Embryonic facial prominence (tissue), 1 donor: ENCODE results near the gene CYP1B1.
A peak's percentile ranks its signal among the peaks of the same experiment; 100 is the strongest.
"Not testable (repeated sequence)": the region's sequence is repeated elsewhere in the genome, so short reads cannot be mapped to it uniquely, and the experiment has no call there.

Experiments used
- DNase-seq: peaks from one replicate; pipeline ENCODE4 v3.0.0-alpha.2; 2016; ENCODE audit errors: extremely low spot score

The CYP1B1 gene

DNA sequence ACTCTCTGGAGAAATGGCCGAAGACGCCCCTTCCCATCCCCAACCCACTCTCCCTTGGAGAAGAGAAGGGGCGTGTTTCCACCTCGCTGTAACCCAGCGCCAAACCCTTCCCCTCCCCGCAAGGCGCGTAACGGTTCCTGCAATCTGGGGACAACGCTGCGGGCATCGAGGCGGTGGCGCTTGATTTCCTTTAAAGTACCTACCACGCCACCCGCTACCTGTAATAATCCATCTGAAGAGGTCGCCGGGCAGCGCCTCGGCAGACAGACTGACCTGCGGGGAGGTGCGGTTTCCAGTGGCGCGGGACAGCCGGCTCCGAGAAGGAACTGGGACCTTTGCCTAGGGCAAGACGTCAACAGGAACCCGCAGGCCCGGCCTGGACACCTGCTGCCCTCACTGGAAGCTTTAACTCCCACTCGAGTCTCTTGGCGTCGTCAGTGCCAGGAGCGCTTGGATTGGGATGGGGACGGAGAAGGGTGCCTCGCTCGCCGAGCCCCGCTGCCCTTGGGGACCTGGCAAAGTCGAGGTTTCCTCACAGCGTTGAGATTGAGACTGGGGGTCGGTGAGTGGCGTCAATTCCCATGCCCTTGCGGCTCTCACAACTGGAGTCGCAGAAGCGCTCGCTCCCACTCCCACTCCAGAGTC is at the start of gene CYP1B1:
Gene CYP1B1, minus strand, starts transcription at position 645 of the 645 bp plus-strand sequence. CDS start 763 bp downstream, outside the sequence.
- DNase-seq = no peak

DNA sequence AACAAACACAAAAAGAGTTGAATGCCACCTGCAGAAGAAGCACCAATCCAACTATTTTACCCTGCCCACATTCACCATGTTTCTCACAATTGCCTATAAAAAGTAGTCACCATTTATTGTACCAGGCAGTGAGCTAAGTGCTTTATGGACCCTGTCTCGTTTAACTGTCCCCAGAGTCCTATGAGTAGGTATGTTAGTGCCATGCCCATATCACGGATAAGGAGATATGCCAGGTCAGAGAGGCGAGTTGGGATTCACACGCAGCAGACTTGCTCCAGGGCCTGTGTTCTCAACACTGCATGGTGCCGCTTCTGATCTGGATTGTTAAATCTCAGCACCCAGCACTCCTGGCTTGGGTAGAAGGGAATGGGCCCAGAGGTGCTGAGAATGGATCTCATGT is 49.1 kb upstream of the CYP1B1 start:
- no peak for DNase-seq

DNA sequence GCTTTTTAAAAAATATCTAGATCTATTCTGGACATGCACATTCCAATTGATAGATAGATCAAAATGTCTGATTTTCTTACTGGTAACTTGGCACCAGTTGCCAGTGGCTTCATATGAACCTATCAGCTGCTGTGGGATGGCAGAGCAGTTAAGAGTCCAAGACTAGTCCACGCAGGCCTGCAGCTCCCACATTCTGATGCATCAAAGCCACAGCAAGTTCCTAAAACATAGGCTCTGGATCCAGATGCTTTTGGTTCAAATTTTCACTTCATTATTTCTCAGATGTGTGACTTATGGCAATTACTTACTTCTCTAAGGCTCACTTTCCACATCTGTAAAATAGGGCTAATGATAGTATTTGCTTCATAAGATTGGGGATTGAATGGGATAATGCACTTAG is 48.0 kb upstream of the CYP1B1 start:
- no peak for DNase-seq

DNA sequence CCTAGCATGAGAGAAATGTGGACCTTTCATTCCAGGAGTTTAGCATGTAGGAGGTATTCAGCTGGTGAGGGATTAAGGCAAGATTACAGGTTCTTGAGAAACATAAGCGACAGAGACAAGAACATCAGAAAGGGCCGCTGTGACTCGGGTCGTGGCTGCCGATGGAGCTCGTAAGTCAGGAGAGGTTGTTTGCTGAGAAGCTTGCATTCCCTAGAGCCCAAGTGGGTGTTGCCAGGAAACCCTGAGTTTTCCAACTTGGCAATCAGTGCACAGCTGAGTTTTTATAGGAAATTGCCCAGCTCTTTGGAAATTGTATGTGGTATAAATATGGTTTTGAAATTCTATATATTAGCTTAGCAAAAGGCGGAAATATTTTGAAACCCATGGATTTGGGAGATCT is 46.4 kb upstream of the CYP1B1 start:
- DNase-seq = no peak

DNA sequence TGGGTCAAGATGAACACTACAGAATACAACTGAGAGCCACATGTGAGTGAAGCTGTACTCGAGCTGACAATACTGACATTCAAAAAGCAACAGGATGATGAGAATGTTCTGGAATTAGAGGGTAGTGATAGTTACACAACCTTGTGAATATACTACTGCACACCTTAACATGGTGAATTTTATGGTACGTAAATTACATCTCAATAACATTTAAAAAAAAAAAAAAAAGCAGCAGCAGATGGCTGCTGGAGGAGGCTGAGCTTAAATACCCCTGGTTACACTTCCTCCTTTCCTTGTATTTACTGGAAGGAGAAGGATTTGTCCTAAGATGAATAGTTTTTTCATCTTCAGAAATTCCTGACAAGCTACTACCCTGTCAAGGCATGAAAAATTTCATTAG is 45.5 kb upstream of the CYP1B1 start:
- no peak for DNase-seq

DNA sequence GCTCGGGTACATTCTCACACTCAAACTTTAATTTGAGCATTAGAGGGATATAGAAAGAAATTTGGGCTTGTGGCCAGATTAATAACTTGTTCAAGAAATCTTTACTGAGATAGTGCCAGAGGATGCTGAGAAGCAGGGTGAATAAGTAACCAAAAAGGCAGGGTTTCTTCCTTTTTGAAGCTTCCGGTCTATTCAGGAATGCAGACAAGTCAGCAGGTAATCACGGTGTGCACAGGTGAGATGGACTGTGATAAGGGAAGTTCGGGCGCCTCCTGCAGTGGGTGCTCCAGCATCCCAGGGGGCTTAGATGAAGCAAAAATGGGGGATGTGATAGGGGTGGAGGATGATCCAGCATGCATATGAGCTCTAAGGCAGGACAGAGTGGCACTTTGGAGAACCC is 44.9 kb upstream of the CYP1B1 start:
- DNase-seq = no peak

DNA sequence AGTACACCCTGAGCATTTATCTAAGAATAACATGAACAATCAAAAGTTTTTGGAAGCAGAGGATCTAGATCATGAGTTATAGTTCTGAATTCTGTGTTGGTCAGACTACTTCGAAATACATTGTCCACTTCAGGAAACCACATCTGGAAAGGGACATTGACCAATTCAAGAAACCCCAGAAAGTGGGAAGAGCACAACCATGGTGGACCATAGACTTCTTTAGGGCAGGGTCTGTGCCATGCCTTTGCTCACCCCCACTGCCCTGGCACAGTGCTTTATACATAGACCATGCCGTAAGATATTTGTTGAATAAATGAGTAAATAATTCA is 44.3 kb upstream of the CYP1B1 start:
- no peak for DNase-seq

DNA sequence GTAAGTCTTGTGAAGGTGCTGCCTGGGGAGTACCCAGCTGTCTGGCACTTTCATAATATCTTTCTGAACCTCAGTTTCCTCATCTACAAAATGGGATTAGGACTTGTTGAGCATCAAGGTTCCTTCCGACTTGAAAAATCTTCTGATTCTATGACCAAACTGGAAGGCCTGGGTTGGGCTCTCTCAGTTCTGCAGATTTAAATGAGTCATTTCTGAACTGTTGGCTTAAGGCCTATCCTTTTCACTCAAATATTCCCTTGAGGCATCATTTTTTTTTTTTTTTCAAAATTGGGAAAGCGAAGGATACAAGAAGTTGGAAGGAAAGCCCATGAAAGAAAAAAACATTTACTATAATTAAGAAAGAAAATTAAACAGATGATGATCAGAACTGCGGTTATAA is 40.8 kb upstream of the CYP1B1 start:
- no peak for DNase-seq

DNA sequence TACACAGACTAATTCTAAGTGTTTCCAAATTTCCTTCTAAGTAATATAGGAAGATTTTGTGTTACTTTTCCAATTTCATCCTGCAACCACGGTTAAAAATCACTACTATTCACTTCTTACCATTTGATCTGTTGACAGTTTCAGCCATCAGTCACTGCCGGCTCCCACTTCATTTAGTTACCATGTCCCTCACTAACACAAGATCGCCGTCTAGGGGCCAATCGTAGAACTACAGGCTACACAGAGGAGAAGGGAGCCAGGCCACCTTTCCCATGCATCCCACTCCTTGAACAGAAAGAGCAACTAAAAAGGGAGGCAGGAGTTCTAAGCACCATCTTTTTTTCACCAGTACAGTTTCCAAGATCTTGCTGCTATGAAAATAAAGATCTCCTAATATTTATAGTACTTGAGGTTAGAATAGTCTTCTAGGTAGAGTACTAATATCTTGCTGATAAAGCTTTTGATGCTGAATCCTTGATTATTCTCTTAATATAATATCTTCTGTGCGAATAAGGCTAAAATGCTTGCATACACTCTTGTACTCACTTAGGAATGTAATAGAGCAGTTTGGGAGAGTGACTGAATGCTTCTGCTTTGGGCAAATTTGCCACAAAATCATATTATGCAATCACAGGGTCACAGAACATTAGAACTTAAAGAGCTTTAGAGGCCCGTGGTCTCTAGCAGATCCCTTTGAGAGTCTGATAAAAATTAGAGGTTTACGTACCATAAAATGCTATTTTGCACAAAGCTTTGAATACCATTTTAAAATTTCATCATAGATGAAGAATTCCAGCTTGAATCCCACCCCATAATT is 39.5 kb upstream of the CYP1B1 start:
- peak; percentile 62 for DNase-seq

DNA sequence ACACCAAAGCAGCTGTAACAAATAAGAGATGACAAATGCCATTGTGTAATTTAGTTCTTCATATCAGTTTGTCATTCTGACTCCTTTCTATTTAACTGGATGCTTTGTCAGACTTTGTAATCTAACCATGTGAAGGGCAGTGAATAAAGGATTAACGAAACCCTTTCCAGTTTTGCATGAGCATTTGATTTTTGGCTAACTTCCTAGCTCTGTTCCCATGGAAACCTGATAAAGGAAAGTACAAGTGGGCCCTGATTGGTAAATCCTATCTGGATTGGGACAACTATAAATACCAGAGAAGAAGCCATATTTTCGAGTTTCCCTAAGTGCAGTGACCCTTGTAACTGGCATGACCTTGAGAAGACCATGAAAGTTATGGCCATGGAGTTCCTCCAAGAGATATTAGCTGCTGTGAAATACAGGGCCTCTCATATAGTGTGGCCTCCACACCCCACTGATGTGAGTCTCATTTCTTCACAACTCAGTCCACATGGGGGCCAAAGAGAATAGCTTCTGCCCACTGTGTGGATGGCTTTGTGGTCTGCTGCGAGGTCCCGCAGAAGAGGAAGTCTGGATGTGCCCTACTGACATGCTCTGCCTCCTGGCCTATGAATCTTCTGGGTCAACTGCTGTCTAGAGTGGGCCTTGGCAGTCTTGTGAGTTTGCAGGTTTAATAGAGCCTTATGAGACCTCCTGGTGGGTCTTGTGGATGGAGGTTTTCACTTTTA is 38.2 kb upstream of the CYP1B1 start:
- DNase-seq = no peak

DNA sequence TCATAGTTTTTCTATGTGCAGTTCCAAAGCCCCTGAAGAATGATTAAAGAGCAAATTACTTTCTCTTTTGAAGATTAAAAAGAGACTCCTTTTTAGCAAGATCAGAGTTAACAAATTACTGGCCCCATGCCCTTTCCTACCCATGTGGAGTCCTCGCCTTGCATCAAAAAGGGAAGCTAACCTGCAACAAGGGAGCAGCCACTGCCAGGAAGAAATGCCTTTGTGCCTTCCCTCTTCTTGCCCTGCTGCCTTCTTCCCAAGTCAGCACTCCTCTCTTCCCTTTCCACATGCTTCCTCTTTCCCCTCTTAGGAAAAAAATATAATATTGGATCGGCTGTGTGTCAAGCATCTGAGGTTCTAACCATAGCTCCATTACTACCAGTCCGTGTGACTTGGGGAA is 37.1 kb upstream of the CYP1B1 start:
- DNase-seq = no peak

DNA sequence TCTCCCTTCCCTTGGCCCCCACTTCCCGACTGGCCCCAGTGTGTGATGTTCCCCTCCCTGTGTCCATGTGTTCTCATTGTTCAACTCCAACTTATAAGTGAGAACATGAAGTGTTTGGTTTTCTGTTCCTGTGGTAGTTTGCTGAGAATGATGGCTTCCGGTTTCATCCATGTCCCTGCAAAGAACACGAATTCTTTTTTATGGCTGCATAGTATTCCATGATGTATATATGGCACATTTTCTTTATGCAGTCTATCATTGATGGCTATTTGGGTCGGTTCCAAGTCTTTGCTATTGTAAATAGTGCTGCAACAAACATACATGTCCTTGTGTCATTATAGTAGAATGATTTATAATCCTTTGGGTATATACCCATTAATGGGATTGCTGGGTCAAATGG is 35.4 kb upstream of the CYP1B1 start:
- not testable (repeated sequence) for DNase-seq

DNA sequence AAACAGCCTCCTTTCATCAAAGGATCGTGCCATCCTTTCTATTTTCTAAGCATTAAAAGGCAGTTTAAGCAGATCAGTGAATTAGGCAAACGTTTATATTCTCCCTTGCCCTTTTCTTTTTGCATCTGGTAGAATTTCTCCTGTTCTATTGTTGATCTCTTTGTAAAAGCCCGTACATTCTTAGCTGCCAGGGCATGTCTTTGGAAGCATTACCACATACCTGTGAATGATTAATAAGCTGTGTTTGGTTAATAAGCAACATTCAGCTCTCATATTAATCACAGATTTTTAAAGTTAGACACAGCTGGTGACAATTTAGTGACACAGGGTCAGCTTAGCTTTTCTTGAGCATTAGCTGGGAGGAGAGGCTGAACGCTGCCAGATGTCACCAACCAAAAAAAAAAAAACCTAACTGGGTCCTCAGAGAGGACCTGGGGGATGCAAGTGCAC is 33.8 kb upstream of the CYP1B1 start:
- no peak for DNase-seq

DNA sequence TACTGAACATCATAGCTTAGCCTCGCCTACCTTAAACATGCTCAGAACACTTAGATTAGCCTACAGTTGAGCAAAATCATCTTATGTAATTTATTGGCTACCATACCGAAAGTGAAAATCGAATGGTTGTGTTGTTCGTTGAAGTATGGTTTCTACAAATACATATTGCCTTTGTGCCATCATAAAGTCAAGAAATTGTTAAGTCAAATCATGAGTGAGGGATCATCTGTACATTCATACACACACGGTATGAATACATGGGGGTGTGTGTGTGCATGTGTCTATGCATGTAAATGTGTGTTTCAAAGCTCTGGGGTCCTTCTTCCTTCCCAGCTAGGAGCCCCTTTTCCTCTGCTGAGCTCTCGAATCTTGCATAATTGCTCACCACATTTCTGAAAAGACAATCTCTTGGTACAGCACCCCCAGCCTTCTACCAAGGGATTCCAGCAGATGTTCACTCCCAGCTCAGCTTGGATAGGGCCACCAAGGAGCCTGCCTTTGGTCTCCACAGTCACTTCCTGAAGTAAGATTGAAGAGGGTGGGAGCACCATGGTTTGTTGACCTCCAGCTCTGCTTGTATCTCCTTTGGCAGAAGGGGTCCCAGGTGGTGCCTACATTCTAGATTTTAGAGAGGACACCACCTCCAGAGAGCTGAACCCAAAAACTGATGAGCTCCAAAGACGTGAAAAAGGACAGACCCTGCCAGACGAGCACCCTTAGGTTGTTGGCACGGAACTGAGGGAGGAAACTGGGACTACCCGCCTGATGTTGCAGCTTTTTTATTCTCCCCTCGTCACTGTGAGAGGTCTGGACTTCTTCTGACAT is 33.2 kb upstream of the CYP1B1 start:
- DNase-seq = no peak

DNA sequence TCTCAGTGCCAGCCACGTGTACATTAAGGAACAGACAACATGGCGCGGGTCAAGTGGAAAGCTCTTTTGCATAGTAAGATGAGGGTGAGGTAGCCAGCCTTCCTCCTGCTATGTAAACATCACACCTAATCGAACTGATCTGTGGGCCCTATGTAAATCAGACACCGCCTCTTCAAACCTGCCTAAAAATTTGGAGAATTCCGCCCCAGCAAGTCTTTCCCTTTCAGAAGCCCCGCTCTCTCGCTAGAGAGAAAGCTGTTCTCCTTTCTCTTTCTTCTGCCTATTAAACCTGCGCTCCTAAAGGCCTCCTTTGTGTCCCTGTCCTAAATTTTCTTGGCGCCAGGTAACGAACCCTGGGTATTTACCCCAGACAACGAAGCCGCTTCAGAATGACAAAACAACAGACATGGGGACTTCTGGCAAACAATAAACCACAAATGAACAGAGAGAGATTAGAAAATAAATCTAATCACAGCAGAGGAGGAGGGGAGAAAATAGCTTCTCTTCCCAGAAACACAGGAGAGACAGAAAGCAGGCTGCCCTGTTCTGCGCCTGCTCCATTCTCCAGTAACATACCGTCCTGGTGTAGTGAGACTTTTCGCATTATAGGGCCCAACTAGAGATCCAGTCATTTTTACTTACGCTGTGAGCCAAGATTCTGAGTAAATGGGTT is 31.9 kb upstream of the CYP1B1 start:
- DNase-seq = no peak

DNA sequence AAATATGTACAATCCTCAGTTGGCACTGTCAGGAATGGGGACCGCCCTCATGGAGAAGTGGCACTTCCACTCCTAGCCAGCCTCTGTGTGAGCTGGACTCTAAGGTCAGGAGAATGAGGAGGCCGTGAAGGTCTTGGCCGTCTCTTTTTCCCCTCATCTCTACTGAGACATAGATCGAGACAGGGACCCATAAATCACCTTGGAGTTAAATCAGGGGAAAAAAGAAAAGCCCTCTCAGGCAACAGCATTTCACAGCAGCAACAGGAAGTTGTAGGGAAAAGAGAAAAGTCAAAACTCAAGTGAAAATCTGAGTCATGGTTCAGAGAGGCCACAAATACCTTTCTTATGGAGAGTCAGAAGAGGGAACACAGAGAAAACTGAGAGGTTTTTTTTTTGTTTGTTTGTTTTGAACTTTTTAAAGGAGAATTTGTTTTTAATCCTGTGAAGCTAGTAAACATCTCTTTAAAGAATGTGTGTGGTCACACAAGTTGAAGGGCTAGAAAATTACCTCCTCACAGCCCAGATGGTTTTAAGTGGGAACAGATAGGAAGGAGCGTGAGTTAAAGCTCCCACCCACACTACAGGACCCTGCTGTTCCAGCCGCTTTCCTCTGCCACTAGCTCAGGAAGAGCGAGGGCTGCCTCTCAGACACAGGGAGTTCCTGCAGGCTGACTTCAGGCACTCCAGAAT is 30.6 kb upstream of the CYP1B1 start:
- DNase-seq = no peak

DNA sequence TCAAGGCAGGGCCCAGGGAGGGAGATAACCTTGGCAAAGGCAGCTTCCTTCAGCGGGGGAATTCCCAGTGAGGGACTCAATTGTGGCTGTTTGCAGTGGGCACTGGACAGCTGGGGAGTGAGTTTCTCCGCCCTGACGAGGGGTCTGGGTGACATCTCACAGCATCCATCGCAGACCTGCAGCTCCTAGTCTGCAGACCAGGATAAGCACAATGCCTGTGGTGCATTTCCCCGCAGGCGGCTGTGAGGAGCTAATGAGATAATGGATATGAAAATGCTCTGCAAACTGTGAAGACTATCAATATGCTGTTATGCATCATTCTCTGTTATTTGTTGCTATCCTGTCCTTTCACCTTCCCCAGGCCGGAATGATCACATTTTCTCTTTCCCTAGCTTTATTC is 30.0 kb upstream of the CYP1B1 start:
- DNase-seq = no peak

DNA sequence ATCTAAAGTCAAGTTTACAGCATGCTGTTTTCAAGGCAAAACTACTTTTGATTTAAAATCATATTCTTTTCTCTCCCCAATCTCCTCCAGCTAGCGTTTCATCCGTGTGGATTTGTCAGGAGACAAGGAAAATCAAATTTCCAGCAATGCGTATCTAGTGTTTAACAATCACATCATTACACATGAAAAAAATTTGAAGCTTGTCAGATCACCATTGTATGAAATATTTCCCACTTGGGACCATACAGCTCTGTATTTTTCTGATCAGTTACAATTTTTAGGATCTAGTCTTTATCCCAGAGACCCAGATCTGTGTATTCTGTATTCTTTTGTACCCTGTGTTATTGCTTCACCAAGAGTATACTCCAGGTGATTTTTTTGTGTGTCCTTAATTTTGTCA is 28.6 kb upstream of the CYP1B1 start:
- no peak for DNase-seq

DNA sequence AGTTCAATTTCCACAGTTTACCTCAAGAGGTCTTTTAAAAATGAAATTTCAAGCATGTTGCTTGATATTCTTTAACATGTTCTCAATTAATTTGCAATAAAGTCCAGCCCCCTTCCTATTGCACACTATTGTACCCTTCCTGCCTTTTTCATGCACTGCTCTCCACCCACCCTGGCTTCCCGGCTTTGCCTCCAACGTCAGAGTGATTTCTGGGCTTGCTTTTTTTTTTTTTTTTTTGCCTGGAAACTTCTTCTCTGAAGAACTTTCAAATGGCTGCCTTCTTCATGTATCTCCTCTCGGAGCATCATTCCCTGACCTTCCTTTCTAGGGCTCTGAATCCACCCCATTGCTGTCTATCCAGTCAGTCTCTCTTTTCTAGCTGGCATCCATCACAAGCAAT is 24.4 kb upstream of the CYP1B1 start:
- DNase-seq = no peak

DNA sequence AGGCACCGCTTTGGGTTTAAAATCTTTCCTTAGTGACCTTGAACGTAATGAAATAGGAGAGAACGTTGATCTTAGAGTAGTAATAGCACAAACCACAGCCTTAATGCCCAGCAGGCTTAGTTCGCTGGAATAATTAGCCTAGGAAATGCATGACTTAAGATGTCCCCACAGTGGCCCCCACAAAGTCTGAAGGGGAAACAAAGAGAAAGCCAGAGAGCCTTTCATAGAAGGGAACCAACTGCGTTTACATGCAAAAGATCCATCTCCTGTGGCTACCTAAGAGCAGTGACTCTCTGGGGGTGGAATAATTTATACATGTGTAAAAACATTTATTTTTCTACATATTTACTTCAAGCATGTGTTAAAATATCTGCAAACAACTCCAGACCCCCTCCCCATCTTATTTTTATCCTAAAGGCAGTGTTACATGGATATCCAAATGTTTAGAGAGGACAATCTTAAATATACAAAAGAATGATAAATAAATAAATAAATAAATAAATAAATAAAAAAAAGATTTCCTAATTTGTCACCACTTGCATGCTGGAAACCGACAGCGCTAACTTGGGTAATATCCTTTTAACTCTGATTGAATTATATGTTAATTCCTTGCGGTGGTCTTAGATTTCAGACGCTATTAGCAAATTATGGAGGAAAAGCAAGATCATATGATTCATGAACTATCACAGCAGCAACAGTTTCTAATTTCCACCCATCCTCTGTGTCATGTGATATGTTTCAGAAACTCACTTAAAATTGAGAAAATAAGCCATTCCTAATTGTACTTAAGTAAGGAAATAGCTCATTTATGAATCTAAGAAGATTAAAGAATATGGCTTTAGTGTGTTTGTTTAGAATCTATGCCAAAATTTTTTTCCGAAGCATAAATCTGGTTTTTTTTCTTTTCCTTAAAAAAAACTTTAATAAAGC is 23.4 kb upstream of the CYP1B1 start:
- no peak for DNase-seq
